Measurements from ENCODE around the gene LOXHD1.

The LOXHD1 gene

GRCh38 chr18:46445522-46446313 is 211.3 kb downstream of the LOXHD1 start:
- no peak for DNase-seq (ENCODE audit: low spot score)

- no peak for DNase-seq (ENCODE audit: low spot score)
These were observed 218.0 kb downstream of the LOXHD1 start for GRCh38 chr18:46439037-46439436.

GRCh38 chr18:46437061-46437460 is 220.0 kb downstream of the LOXHD1 start:
- DNase-seq (ENCODE audit: low spot score), result no peak

GRCh38 chr18:46436621-46437020 is 220.4 kb downstream of the LOXHD1 start:
- DNase-seq (ENCODE audit: low spot score), result no peak

DNA sequence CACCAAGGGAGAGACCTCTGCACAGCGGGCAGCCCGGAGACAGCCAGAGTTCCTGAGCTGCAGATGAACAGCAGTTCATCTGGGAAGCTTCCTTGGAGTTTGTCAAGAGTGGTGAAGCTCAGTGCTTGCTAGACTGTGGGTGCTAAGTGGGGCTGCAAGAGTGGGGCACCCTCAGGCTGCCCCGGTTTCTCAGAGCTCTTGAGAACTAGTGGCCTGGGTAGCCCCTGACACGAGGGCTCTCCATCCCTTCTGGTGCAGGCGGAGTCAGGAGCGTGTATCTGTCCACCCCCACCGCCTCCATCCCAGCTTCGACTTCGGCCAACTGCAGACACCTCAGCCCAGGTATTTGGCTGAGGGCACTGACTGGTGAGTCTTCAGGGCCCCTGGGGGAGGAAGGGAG is 222.0 kb downstream of the LOXHD1 start:
- DNase-seq (ENCODE audit: low spot score), result no peak

GRCh38 chr18:46434629-46435028 is 222.4 kb downstream of the LOXHD1 start:
- DNase-seq (ENCODE audit: low spot score), result no peak

GRCh38 chr18:46433121-46433826 is 223.7 kb downstream of the LOXHD1 start:
- no peak for DNase-seq (ENCODE audit: low spot score)

GRCh38 chr18:46431522-46432171 is 225.4 kb downstream of the LOXHD1 start:
- no peak for DNase-seq (ENCODE audit: low spot score)

GRCh38 chr18:46429649-46430224 is 227.3 kb downstream of the LOXHD1 start:
- DNase-seq (ENCODE audit: low spot score), result no peak

DNA sequence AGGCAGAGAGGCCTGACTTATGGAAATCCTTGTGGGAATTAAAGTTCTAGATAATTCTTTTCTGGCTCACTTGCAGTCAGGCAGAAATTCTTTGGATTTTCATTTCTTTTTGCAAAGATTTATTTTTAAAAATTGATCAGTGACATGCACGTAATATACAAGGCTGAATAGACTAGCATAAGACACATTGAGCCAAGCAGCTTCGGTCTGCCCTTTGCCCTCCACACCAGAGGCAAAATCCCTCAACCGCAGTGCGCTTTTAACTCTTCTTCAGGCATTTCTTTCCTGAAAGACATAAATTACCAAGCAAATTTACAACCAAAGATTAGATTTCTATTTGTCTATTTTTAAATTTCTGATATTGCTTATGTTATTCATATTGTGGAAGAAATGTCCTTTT is 227.9 kb downstream of the LOXHD1 start:
- DNase-seq (ENCODE audit: low spot score), result no peak

- DNase-seq (ENCODE audit: low spot score), result no peak
These were observed 228.7 kb downstream of the LOXHD1 start for GRCh38 chr18:46428368-46428767.

GRCh38 chr18:46427216-46427995 is 229.6 kb downstream of the LOXHD1 start:
- no peak for DNase-seq (ENCODE audit: low spot score)

All from SW480 (cell line).